HPDE6-E6E7 (cell line): ENCODE data around the gene NEUROD2.

Source experiments
- DNase-seq: peaks from one replicate; pipeline ENCODE4 v3.0.0; 2011; ENCODE audit warnings: missing footprints; ENCODE audit errors: extremely low spot score

Gene NEUROD2

GRCh38 chr17:39580082-39580468, 27.6 kb downstream of the NEUROD2 start:
- DNase-seq, result no peak

- no peak for DNase-seq
These were observed 28.2 kb downstream of the NEUROD2 start for GRCh38 chr17:39579318-39580081.

- no peak for DNase-seq
These were observed 29.4 kb downstream of the NEUROD2 start for GRCh38 chr17:39578272-39578671.

GRCh38 chr17:39576187-39576586, 31.5 kb downstream of the NEUROD2 start:
- peak; percentile 29 for DNase-seq

GRCh38 chr17:39573447-39574298, 34.0 kb downstream of the NEUROD2 start:
- DNase-seq, result peak; percentile 66

- DNase-seq, result no peak
These were observed 35.6 kb downstream of the NEUROD2 start for GRCh38 chr17:39572121-39572520.

GRCh38 chr17:39569126-39569525, 38.6 kb downstream of the NEUROD2 start:
- DNase-seq, result no peak

- no peak for DNase-seq
These were observed 39.0 kb downstream of the NEUROD2 start for GRCh38 chr17:39568702-39569101.

GRCh38 chr17:39566094-39566850, 41.4 kb downstream of the NEUROD2 start:
- no peak for DNase-seq

GRCh38 chr17:39564211-39564848, 43.4 kb downstream of the NEUROD2 start:
- DNase-seq, result no peak

GRCh38 chr17:39563476-39563875, 44.2 kb downstream of the NEUROD2 start:
- no peak for DNase-seq

GRCh38 chr17:39562976-39563375, 44.7 kb downstream of the NEUROD2 start:
- no peak for DNase-seq

GRCh38 chr17:39562395-39562794, 45.3 kb downstream of the NEUROD2 start:
- no peak for DNase-seq

GRCh38 chr17:39556423-39556822, 51.3 kb downstream of the NEUROD2 start:
- no peak for DNase-seq

GRCh38 chr17:39555368-39555767, 52.4 kb downstream of the NEUROD2 start:
- no peak for DNase-seq
